Measurements from ENCODE around the gene CNOT11. TPM values are rescaled to one million over a fixed set of nuclear protein-coding genes. Genes with fewer than 3 reads are reported as not detected.

CNOT11 gene
- total RNA-seq, 6 experiments from 2014 or later = 38.1 to 53.8 (median 43.0) TPM

DNA sequence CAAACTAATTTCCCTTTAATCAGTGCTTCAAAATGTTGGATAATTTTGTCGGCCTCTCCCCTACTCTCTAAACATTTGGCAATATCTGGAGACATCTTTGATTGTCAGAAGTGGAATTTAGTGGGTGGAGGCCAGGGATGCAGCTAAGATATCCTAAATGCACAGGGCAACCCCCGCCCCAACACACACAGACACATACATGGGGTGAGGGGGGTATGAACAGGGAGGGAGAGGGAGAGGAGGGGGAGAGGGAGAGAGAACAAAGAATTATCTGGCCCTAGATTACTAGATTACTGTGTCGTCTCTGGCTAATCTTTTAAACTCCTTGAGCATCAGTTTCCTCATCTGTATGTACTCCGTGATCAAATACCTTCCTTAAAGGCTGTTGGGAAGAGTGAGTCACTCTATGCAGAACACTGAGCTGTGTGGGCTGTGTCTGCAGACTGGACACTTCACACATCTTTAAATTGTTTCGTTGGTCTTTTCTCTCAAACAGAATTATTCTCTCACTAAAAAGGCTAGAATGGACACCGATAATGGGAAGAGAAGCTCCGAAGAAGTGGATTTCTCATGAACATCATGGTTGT lies 52.9 kb downstream of the CNOT11 start:
- Mint-ChIP-seq H3K27me3 (ENCODE audit: insufficient read depth) (no peaks in the 10 kb centered on the region; the same call in 1 of the 2 replicates), H3K36me3 (ENCODE audit: low read depth) (peaks cover 14% of the 10 kb centered on the region; the same call in 1 of the 2 replicates), H3K9me3 (no peaks in the 10 kb centered on the region), H3K27ac (peak overlapping the region; percentile 93), H3K4me3 (peak overlapping the region; percentile 90), H3K4me1 (ENCODE audit: low read depth) (peaks cover 41% of the 10 kb centered on the region)
- DNase-seq = peak; percentile 65
- no peak for TF ChIP-seq CTCF (IDR thresholded peaks at IDR 0.05)

- peak overlapping the region; percentile 90 for H3K4me3 Mint-ChIP-seq
- H3K27ac Mint-ChIP-seq = peak overlapping the region; percentile 93
- H3K36me3 Mint-ChIP-seq (ENCODE audit: low read depth) = peaks cover 14% of the 10 kb centered on the region; the same call in 1 of the 2 replicates
- H3K27me3 Mint-ChIP-seq (ENCODE audit: insufficient read depth) = no peaks in the 10 kb centered on the region; the same call in 1 of the 2 replicates
- H3K4me1 Mint-ChIP-seq (ENCODE audit: low read depth) = peaks cover 48% of the 10 kb centered on the region
- no peak for DNase-seq
- TF ChIP-seq CTCF (IDR thresholded peaks at IDR 0.05) = no peak
- H3K9me3 Mint-ChIP-seq = no peaks in the 10 kb centered on the region
These were observed 53.7 kb downstream of the CNOT11 start for GRCh38 chr2:101306410-101306809.

DNA sequence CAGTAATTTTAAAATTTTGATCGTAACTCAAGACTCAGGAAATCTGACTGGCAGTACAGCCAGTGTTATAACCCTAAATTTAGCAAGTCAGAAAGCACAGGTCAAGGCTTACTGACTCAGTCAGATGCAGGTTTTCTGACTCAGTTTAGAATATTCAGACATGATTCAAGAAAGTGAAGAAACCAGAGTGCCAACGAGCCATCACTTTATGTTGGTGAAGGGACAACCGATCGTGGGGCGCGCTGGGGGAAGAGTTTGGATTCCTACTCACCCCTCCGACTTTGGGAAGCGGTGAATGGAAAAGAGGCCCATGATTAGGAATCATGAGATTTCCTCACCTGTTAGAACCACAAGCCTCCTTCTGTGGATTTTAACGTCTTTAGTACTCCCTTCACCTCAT lies 54.8 kb downstream of the CNOT11 start:
- peak; percentile 2 for DNase-seq
- no peaks in the 10 kb centered on the region; the same call in 1 of the 2 replicates for H3K27me3 Mint-ChIP-seq (ENCODE audit: insufficient read depth)
- peak overlapping the region; percentile 93 for H3K27ac Mint-ChIP-seq
- H3K36me3 Mint-ChIP-seq (ENCODE audit: low read depth) = peaks cover 8% of the 10 kb centered on the region; the same call in 1 of the 2 replicates
- TF ChIP-seq CTCF (IDR thresholded peaks at IDR 0.05) = no peak
- no peaks in the 10 kb centered on the region for H3K9me3 Mint-ChIP-seq
- H3K4me3 Mint-ChIP-seq = peak overlapping the region; percentile 90
- H3K4me1 Mint-ChIP-seq (ENCODE audit: low read depth) = peaks cover 52% of the 10 kb centered on the region

- Mint-ChIP-seq H3K4me1 (ENCODE audit: low read depth) (peaks cover 52% of the 10 kb centered on the region), H3K36me3 (ENCODE audit: low read depth) (0 out of 2 replicates have a peak, but pooled peaks cover 6% of the 10 kb centered on the region), H3K27ac (peak overlapping the region; percentile 93), H3K27me3 (ENCODE audit: insufficient read depth) (peaks cover 1% of the 10 kb centered on the region; the same call in 1 of the 2 replicates), H3K4me3 (peak overlapping the region; percentile 90), H3K9me3 (no peaks in the 10 kb centered on the region)
- TF ChIP-seq CTCF (IDR thresholded peaks at IDR 0.05) = no peak
- DNase-seq = no peak
These were observed 55.3 kb downstream of the CNOT11 start for GRCh38 chr2:101307950-101308431.

- DNase-seq = peak; percentile 81
- H3K36me3 Mint-ChIP-seq (ENCODE audit: low read depth) = 0 out of 2 replicates have a peak, but pooled peaks cover 6% of the 10 kb centered on the region
- H3K27ac Mint-ChIP-seq = peak within 1 kb of the TSS; percentile 93
- H3K9me3 Mint-ChIP-seq = no peaks in the 10 kb centered on the region
- H3K27me3 Mint-ChIP-seq (ENCODE audit: insufficient read depth) = peaks cover 4% of the 10 kb centered on the region; the same call in 1 of the 2 replicates
- TF ChIP-seq CTCF (IDR thresholded peaks at IDR 0.05) = no peak
- peak within 1 kb of the TSS; percentile 90 for H3K4me3 Mint-ChIP-seq
- peaks cover 52% of the 10 kb centered on the region for H3K4me1 Mint-ChIP-seq (ENCODE audit: low read depth)
These were observed 55.9 kb downstream of the CNOT11 start, which contains the start of gene RNF149 for GRCh38 chr2:101308432-101309210. Gene RNF149, minus strand, starts transcription at chr2:101308701. Its CDS starts 113 bp downstream, at chr2:101308588.

All from HFFc6 (cell line).